Loucy (cell line): Measurements from ENCODE around the gene TAF4.

Source experiments
- H2AFZ ChIP-seq: fragments of 200-600 bp; sonication (generic); 2 replicates; pipeline ENCODE4 v1.6.0; 2016; ENCODE audit warnings: antibody characterized with exemption, mild to moderate bottlenecking, low read length, moderate library complexity
- H3F3A ChIP-seq: fragments of 200-600 bp; 2 replicates; pipeline ENCODE4 v1.6.0; 2016; ENCODE audit warnings: antibody characterized with exemption, low read depth, mild to moderate bottlenecking
- H3K27me3 ChIP-seq: fragments of 200-600 bp; sonication (generic); 2 replicates; pipeline ENCODE4 v1.6.1; 2014; ENCODE audit warnings: low read length, mild to moderate bottlenecking; ENCODE audit not compliant: insufficient read depth, poor library complexity, severe bottlenecking
- H3K36me3 ChIP-seq: fragments of 200-600 bp; sonication (generic); 2 replicates; pipeline ENCODE4 v1.6.1; 2016; ENCODE audit warnings: low read length; ENCODE audit not compliant: insufficient read depth
- H3K4me1 ChIP-seq: fragments of 200-600 bp; sonication (generic); 2 replicates; pipeline ENCODE4 v1.5.1; 2014; ENCODE audit warnings: low read length, mild to moderate bottlenecking; ENCODE audit not compliant: insufficient read depth, poor library complexity, severe bottlenecking
- H3K4me2 ChIP-seq: fragments of 200-600 bp; sonication (generic); 2 replicates; pipeline ENCODE4 v1.6.0; 2014; ENCODE audit warnings: antibody characterized with exemption, low read length, low read depth, mild to moderate bottlenecking; ENCODE audit not compliant: poor library complexity, severe bottlenecking
- H3K4me3 ChIP-seq: fragments of 200-600 bp; sonication (generic); 2 replicates; pipeline ENCODE4 v1.5.1; 2014; ENCODE audit warnings: low read length, mild to moderate bottlenecking, mixed read lengths; ENCODE audit not compliant: poor library complexity, severe bottlenecking
- H3K79me2 ChIP-seq: fragments of 200-600 bp; sonication (generic); 2 replicates; pipeline ENCODE4 v1.6.1; 2014; ENCODE audit warnings: low read length; ENCODE audit not compliant: insufficient read depth
- H3K9ac ChIP-seq: fragments of 200-600 bp; sonication (generic); 2 replicates; pipeline ENCODE4 v1.6.0; 2014; ENCODE audit warnings: mild to moderate bottlenecking, low read depth, low read length, moderate library complexity; ENCODE audit not compliant: poor library complexity, severe bottlenecking
- H3K9me2 ChIP-seq: fragments of 200-600 bp; sonication (generic); replicated peaks from 2 replicates; pipeline ENCODE4 v1.6.1; 2016; ENCODE audit warnings: low read depth, low read length, mixed read lengths
- H3K9me3 ChIP-seq: fragments of 200-600 bp; sonication (generic); 2 replicates; pipeline ENCODE4 v1.6.1; 2014; ENCODE audit warnings: mild to moderate bottlenecking, antibody characterized with exemption, low read length, low read depth; ENCODE audit not compliant: insufficient read depth
- H4K20me1 ChIP-seq: fragments of 200-600 bp; sonication (generic); 2 replicates; pipeline ENCODE4 v1.6.0; 2014; ENCODE audit warnings: antibody characterized with exemption, low read length, mild to moderate bottlenecking; ENCODE audit not compliant: insufficient read depth, poor library complexity, severe bottlenecking
- EZH2phosphoT487 ChIP-seq: fragments of 200-600 bp; IDR thresholded peaks from 2 replicates; pipeline ENCODE4 v1.6.1; 2018; ENCODE audit warnings: antibody characterized with exemption, mild to moderate bottlenecking, moderate library complexity, borderline replicate concordance
- TF ChIP-seq, protein P1 (sequence below): fragments of 200-600 bp; sonication (generic); conservative IDR thresholded peaks from 2 replicates; pipeline ENCODE4 v1.5.1; 2014; ENCODE audit warnings: mild to moderate bottlenecking, antibody characterized with exemption, low read length

TAF4 gene

GRCh38 chr20:62067547-62068260 lies 2.0 kb upstream of the TAF4 start:
- H3K36me3 ChIP-seq, result no peaks in the 10 kb centered on the region
- no peak overlapping the region for H2AFZ ChIP-seq
- peak overlapping the region; percentile 88 for H3K9ac ChIP-seq
- peaks cover 17% of the 10 kb centered on the region for H4K20me1 ChIP-seq
- no peaks in the 10 kb centered on the region for H3K9me3 ChIP-seq
- H3K4me1 ChIP-seq, result peaks cover 35% of the 10 kb centered on the region
- H3K27me3 ChIP-seq, result no peaks in the 10 kb centered on the region
- peaks cover 33% of the 10 kb centered on the region for H3K79me2 ChIP-seq
- H3K4me3 ChIP-seq, result peak overlapping the region; percentile 83
- H3K4me2 ChIP-seq, result peak overlapping the region; percentile 95
- H3F3A ChIP-seq, result peaks cover 4% of the 10 kb centered on the region; the same call in 1 of the 2 replicates
- no peaks in the 10 kb centered on the region for H3K9me2 ChIP-seq
- no peak for TF ChIP-seq EZH2phosphoT487
- TF ChIP-seq, protein P1, sequence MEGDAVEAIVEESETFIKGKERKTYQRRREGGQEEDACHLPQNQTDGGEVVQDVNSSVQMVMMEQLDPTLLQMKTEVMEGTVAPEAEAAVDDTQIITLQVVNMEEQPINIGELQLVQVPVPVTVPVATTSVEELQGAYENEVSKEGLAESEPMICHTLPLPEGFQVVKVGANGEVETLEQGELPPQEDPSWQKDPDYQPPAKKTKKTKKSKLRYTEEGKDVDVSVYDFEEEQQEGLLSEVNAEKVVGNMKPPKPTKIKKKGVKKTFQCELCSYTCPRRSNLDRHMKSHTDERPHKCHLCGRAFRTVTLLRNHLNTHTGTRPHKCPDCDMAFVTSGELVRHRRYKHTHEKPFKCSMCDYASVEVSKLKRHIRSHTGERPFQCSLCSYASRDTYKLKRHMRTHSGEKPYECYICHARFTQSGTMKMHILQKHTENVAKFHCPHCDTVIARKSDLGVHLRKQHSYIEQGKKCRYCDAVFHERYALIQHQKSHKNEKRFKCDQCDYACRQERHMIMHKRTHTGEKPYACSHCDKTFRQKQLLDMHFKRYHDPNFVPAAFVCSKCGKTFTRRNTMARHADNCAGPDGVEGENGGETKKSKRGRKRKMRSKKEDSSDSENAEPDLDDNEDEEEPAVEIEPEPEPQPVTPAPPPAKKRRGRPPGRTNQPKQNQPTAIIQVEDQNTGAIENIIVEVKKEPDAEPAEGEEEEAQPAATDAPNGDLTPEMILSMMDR, result no peak

DNA sequence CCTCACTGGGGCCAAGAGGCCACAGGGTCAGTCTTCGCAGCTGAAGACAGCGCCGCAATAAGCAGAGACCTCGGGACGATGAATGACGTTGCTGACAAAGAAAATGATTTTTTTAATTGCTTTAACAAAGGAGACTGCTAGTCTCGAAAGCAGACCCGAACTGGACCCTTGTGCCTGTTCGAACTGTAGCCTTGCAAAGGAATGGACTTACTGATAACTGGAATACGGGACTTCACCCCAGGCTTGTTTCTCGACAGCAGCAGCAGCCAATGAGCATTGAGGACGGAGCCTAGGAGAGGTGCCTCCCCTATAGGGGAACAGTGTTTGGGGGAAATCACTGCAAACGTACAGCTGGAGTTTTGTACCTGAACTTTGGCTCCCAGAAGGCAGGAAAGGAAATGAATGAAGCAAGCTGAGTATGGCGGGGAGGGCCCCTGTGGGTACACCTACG lies 1.3 kb upstream of the TAF4 start:
- peak overlapping the region; percentile 64; the same call in 1 of the 2 replicates for H2AFZ ChIP-seq
- H3K36me3 ChIP-seq, result no peaks in the 10 kb centered on the region
- H3K4me1 ChIP-seq, result peaks cover 42% of the 10 kb centered on the region
- H3K9me3 ChIP-seq, result no peaks in the 10 kb centered on the region
- H3K4me3 ChIP-seq, result peak overlapping the region; percentile 83
- H3K9me2 ChIP-seq, result no peaks in the 10 kb centered on the region
- peak overlapping the region; percentile 88 for H3K9ac ChIP-seq
- H4K20me1 ChIP-seq, result peaks cover 24% of the 10 kb centered on the region
- H3F3A ChIP-seq, result peaks cover 4% of the 10 kb centered on the region; the same call in 1 of the 2 replicates
- TF ChIP-seq, protein P1, result no peak
- no peak for TF ChIP-seq EZH2phosphoT487
- H3K79me2 ChIP-seq, result peaks cover 40% of the 10 kb centered on the region
- H3K27me3 ChIP-seq, result no peaks in the 10 kb centered on the region
- H3K4me2 ChIP-seq, result peak overlapping the region; percentile 95

DNA sequence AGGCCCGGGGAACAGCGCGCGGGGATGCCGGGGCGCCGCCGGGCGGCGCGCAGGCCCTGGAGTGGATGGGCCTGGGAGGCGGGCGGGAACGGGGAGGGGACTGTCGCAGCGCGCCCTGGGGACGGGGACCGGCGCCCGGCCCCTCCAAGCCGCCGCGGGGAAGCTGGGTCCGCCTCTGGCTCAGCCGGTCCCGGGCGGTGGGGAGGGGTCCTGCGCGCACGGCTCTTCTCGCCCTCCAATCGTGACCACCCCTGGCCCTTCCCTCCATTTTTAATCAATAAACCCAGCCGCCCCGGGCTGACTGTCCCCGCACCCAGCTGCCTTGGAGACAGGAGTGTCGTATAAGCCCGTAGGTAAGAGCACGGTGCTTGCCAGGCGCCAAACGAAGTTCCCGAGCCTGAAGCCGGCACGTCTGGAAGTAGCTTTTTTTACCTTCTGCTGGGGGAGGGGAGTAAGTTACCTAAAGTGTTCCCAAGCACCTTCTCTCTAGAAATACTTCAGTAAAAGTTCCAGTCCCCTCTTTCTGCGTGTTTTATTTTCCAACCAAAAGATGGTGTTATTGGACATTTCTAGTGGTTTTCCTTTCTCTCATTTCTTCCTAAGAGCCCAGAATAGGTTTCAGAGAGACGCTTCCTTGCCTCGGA lies 780 bp upstream of the TAF4 start:
- Histone ChIP-seq H3K4me2 (peak overlapping the region; percentile 95), H4K20me1 (peaks cover 30% of the 10 kb centered on the region), H3K27me3 (no peaks in the 10 kb centered on the region), H3K36me3 (no peaks in the 10 kb centered on the region), H3K9me2 (no peaks in the 10 kb centered on the region), H3K79me2 (peaks cover 45% of the 10 kb centered on the region), H3K9ac (peak overlapping the region; percentile 88), H2AFZ (peak overlapping the region; percentile 64), H3K4me3 (peak overlapping the region; percentile 83), H3K4me1 (peaks cover 47% of the 10 kb centered on the region), H3F3A (peaks cover 4% of the 10 kb centered on the region; the same call in 1 of the 2 replicates), H3K9me3 (no peaks in the 10 kb centered on the region)
- no peak for TF ChIP-seq EZH2phosphoT487
- TF ChIP-seq, protein P1, result no peak
